Liver (tissue), 9 donors: ENCODE data around the gene GRID1. TPM values are rescaled to one million over a fixed set of nuclear protein-coding genes. Genes with fewer than 3 reads are reported as not detected.

Experiments used
- DNase-seq: peaks from one replicate; pipeline ENCODE4 v3.0.0-alpha.2; 2017; ENCODE audit warnings: low spot score
- H3K27ac ChIP-seq, 2 donors: one replicate each; pipeline ENCODE4 v1.7.0; 2013; ENCODE audit warnings: inconsistent platforms in 2 of 2, low read length in 2 of 2, control low read depth in 1 of 2, low read depth in 1 of 2, mild to moderate bottlenecking in 1 of 2
- H3K27me3 ChIP-seq, 4 donors: one replicate each; pipeline versions ENCODE4 v1.6.1 to v1.7.0; 2013; ENCODE audit warnings: low read length in 3 of 4, inconsistent platforms in 1 of 4, mild to moderate bottlenecking in 1 of 4, moderate library complexity in 1 of 4; ENCODE audit not compliant: control insufficient read depth in 4 of 4, insufficient read depth in 4 of 4
- H3K36me3 ChIP-seq, 4 donors: one replicate each; pipeline versions ENCODE4 v1.6.1 to v1.7.0; 2013; ENCODE audit warnings: low read length in 3 of 4, mild to moderate bottlenecking in 3 of 4, low read depth in 1 of 4, moderate library complexity in 1 of 4; ENCODE audit not compliant: control insufficient read depth in 4 of 4, insufficient read depth in 3 of 4
- H3K4me1 ChIP-seq, 4 donors: one replicate each; pipeline versions ENCODE4 v1.6.1 to v1.7.0; 2013; ENCODE audit warnings: low read length in 3 of 4, mild to moderate bottlenecking in 3 of 4, moderate library complexity in 1 of 4; ENCODE audit not compliant: control insufficient read depth in 4 of 4, insufficient read depth in 4 of 4
- H3K4me3 ChIP-seq, 3 donors: one replicate each; pipeline versions ENCODE4 v1.6.1 to v1.7.0; 2013; ENCODE audit warnings: low read length in 3 of 3, control low read depth in 1 of 3, low read depth in 1 of 3, mild to moderate bottlenecking in 1 of 3
- H3K9ac ChIP-seq, 2 donors: one replicate each; pipeline ENCODE4 v1.7.0; 2013; ENCODE audit warnings: low read length in 2 of 2, mild to moderate bottlenecking in 2 of 2, moderate library complexity in 2 of 2, control low read depth in 1 of 2, low read depth in 1 of 2
- H3K9me3 ChIP-seq, 4 donors: one replicate each; pipeline versions ENCODE4 v1.6.1 to v1.7.0; 2013; ENCODE audit warnings: low read length in 3 of 4; ENCODE audit not compliant: control insufficient read depth in 4 of 4
- EGR1 ChIP-seq, 2 donors: IDR thresholded peaks; 2 replicates each; pipeline ENCODE4 v1.6.1; 2016 to 2018; ENCODE audit warnings: antibody characterized with exemption in 2 of 2, low read depth in 2 of 2
- FOXA1 ChIP-seq: IDR thresholded peaks from 2 replicates; pipeline ENCODE4 v1.6.1; 2016; ENCODE audit warnings: antibody characterized with exemption
- FOXA2 ChIP-seq: IDR thresholded peaks from 2 replicates; pipeline ENCODE4 v1.6.1; 2016; ENCODE audit warnings: antibody characterized with exemption
- HNF4G ChIP-seq: IDR thresholded peaks from 2 replicates; pipeline ENCODE4 v1.6.1; 2016; ENCODE audit warnings: antibody characterized with exemption
- JUND ChIP-seq, 2 donors: IDR thresholded peaks; 2 replicates each; pipeline ENCODE4 v1.6.1; 2016; ENCODE audit warnings: antibody characterized with exemption in 2 of 2
- NR2F2 ChIP-seq: IDR thresholded peaks from 2 replicates; pipeline ENCODE4 v1.6.1; 2016; ENCODE audit warnings: antibody characterized with exemption
- RAD21 ChIP-seq, 2 donors: IDR thresholded peaks; 2 replicates each; pipeline ENCODE4 v1.6.1; 2016; ENCODE audit warnings: antibody characterized with exemption in 2 of 2, mild to moderate bottlenecking in 2 of 2
- RXRA ChIP-seq, 2 donors: IDR thresholded peaks; 2 replicates each; pipeline ENCODE4 v1.6.1; 2017 to 2018; ENCODE audit warnings: antibody characterized with exemption in 2 of 2, mild to moderate bottlenecking in 1 of 2
- SP1 ChIP-seq: IDR thresholded peaks from 2 replicates; pipeline ENCODE4 v1.6.1; 2018; ENCODE audit warnings: antibody characterized with exemption, mild to moderate bottlenecking
- TAF1 ChIP-seq: conservative IDR thresholded peaks from 2 replicates; pipeline ENCODE4 v1.6.1; 2016; ENCODE audit warnings: antibody characterized with exemption, mild to moderate bottlenecking
- YY1 ChIP-seq: IDR thresholded peaks from 2 replicates; pipeline ENCODE4 v1.6.1; 2016; ENCODE audit warnings: antibody characterized with exemption, mild to moderate bottlenecking
- WGBS: extraction: QIAGEN DNeasy Blood & Tissue Kit; methylation state at CpG from one replicate; pipeline ENCODE4 v1.1.7; 2013; 5-methylcytosine and 5-hydroxymethylcytosine counted together
- polyA plus RNA-seq, 2 donors: library from polyadenylated mRNA; stranded (reverse) in 1 of 2; unstranded in 1 of 2; fragments of 200-250 nt in 1 of 2; fragments of >200 nt in 1 of 2; fragmentation: Nextera tagmentation in 1 of 2; extraction: Ambion mirVana in 1 of 2; gene quantifications; one replicate each; pipeline versions ENCODE4 v1.2.1 to v1.2.3, GENCODE V29; 2013 to 2015
- total RNA-seq, 2 donors: library from RNA; depleted of rRNA; stranded (reverse); fragments of >200 nt; gene quantifications; one replicate each; pipeline ENCODE4 v1.2.3, GENCODE V29; 2014
- TF ChIP-seq, protein P1 (sequence below): IDR thresholded peaks from 2 replicates; pipeline ENCODE4 v1.6.1; 2016; ENCODE audit warnings: antibody characterized with exemption
- TF ChIP-seq, protein P2 (sequence below): IDR thresholded peaks from 2 replicates; pipeline ENCODE4 v1.6.1; 2016; ENCODE audit warnings: antibody characterized with exemption
- TF ChIP-seq, protein P3 (sequence below): IDR thresholded peaks from 2 replicates; pipeline ENCODE4 v1.6.1; 2016; ENCODE audit warnings: antibody characterized with exemption
- TF ChIP-seq, protein P4 (sequence below): fragments of 150-350 bp; IDR thresholded peaks from 2 replicates; pipeline ENCODE4 v1.5.1; 2017; ENCODE audit warnings: improper control_type of control experiment, low read depth, low read length; ENCODE audit not compliant: missing input control
- donor health status: healthy.
- donor health status: healthy.
- donor health status: healthy.
- donor health status: healthy.
- donor health status: healthy.

The GRID1 gene
- total and polyA plus RNA-seq, 4 donors = 0.09 to 0.17 (median 0.14) TPM; not detected in 1

DNA sequence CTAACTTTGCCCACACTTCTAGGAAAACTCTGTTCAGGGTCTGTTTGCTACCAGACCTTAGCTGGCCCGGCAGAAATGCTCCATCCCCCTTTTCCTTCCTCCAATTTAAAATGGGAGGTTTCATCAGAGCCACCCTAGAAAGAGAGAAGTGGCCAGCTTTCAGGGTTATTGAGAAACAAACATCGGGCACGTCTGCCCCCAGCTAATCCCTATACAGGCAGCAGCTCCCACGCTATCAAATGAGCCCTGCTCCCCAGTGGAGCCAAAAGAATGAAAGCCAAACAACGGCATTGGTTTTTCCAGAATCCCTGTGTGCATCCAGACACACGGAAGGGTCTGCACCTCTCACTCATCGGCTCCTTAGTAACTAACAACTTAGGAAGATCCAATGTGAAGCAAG lies 132.5 kb downstream of the GRID1 start:
- Histone ChIP-seq H3K36me3 (no peaks in the 10 kb centered on the region), H3K4me3 (no peak overlapping the region), H3K27me3 (no peaks in the 10 kb centered on the region), H3K9ac (no peak overlapping the region), H3K27ac (no peak overlapping the region), H3K4me1 (no peaks in the 10 kb centered on the region), H3K9me3 (no peaks in the 10 kb centered on the region)
- no peak for DNase-seq
- 51% methylated on average over 7 of the region's 7 CpGs for WGBS
- TF ChIP-seq EGR1 (IDR thresholded peaks at IDR 0.05; ENCODE audit: low read depth in 2 of 2) (no peak), SP1 (no peak), HNF4G (no peak), RAD21 (IDR thresholded peaks at IDR 0.05) (no peak), YY1 (no peak), NR2F2 (no peak), FOXA1 (no peak), RXRA (IDR thresholded peaks at IDR 0.05) (no peak)
- TF ChIP-seq, protein P1, sequence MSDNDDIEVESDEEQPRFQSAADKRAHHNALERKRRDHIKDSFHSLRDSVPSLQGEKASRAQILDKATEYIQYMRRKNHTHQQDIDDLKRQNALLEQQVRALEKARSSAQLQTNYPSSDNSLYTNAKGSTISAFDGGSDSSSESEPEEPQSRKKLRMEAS = no peak
- TF ChIP-seq, protein P2, sequence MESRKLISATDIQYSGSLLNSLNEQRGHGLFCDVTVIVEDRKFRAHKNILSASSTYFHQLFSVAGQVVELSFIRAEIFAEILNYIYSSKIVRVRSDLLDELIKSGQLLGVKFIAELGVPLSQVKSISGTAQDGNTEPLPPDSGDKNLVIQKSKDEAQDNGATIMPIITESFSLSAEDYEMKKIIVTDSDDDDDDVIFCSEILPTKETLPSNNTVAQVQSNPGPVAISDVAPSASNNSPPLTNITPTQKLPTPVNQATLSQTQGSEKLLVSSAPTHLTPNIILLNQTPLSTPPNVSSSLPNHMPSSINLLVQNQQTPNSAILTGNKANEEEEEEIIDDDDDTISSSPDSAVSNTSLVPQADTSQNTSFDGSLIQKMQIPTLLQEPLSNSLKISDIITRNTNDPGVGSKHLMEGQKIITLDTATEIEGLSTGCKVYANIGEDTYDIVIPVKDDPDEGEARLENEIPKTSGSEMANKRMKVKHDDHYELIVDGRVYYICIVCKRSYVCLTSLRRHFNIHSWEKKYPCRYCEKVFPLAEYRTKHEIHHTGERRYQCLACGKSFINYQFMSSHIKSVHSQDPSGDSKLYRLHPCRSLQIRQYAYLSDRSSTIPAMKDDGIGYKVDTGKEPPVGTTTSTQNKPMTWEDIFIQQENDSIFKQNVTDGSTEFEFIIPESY = no peak
- TF ChIP-seq, protein P3, sequence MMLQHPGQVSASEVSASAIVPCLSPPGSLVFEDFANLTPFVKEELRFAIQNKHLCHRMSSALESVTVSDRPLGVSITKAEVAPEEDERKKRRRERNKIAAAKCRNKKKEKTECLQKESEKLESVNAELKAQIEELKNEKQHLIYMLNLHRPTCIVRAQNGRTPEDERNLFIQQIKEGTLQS = no peak

DNA sequence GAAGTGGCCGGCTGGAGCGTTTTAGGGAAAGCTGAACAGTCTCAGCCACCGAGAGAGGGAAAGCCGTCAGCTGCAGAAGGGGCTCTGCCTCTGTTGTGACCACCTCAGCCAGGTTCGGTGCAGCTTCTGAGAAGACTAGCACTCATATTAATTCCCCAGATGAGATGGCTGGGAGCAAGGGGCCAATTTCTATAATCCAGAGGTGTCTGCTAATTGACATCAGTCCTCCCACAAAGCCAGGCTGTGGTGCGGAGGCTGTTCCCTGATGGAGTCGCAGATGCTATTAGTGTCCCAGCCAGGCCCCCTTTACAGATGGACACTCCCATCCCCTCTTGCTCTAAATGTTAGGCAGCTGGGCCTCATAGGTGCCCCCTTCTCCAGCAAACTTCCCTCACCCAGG lies 133.5 kb downstream of the GRID1 start:
- 83% methylated on average over 7 of the region's 7 CpGs for WGBS
- Histone ChIP-seq H3K27ac (no peak overlapping the region), H3K36me3 (no peaks in the 10 kb centered on the region), H3K4me1 (no peaks in the 10 kb centered on the region), H3K9me3 (no peaks in the 10 kb centered on the region), H3K4me3 (no peak overlapping the region), H3K9ac (no peak overlapping the region), H3K27me3 (no peaks in the 10 kb centered on the region)
- TF ChIP-seq JUND (IDR thresholded peaks at IDR 0.05) = no peak
- TF ChIP-seq HNF4G = no peak
- TF ChIP-seq FOXA2 = no peak
- TF ChIP-seq TAF1 = no peak
- TF ChIP-seq, protein P4, sequence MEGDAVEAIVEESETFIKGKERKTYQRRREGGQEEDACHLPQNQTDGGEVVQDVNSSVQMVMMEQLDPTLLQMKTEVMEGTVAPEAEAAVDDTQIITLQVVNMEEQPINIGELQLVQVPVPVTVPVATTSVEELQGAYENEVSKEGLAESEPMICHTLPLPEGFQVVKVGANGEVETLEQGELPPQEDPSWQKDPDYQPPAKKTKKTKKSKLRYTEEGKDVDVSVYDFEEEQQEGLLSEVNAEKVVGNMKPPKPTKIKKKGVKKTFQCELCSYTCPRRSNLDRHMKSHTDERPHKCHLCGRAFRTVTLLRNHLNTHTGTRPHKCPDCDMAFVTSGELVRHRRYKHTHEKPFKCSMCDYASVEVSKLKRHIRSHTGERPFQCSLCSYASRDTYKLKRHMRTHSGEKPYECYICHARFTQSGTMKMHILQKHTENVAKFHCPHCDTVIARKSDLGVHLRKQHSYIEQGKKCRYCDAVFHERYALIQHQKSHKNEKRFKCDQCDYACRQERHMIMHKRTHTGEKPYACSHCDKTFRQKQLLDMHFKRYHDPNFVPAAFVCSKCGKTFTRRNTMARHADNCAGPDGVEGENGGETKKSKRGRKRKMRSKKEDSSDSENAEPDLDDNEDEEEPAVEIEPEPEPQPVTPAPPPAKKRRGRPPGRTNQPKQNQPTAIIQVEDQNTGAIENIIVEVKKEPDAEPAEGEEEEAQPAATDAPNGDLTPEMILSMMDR = no peak
- TF ChIP-seq, protein P2 = no peak
- DNase-seq = no peak
